GM18526 (cell line): ENCODE measurements around the gene BBS4.

Source experiments
- POLR2A ChIP-seq: IDR thresholded peaks from 3 replicates; pipeline ENCODE4 v1.6.1; 2011; ENCODE audit not compliant: insufficient read length; ENCODE audit errors: extremely low read depth

The BBS4 gene

DNA sequence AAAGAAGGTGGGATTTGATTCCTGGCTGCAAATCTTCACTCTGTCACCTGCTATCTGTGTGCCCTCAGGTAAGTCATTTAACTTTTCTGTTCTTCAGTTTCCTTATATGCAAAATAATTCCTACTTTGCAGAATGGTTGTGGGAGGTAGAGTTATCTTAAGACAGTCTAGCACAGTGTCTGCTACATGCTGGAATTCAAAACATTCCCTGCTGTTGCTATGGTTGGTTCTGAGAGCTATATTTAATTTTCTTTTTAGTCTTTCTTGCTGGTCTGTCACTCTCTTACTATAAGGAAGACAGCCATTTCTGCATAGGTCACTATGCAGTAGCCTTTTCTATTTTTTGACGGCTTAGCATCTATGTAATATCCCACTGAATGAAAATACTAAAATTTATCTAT lies 101.5 kb downstream of the BBS4 start:
- no peak for TF ChIP-seq POLR2A
